H4 (cell line): ENCODE data around the gene APBA1. TPM values are rescaled to one million over a fixed set of nuclear protein-coding genes. Genes with fewer than 3 reads are reported as not detected.

ENCODE experiments used
- DNase-seq: peaks from one replicate; pipeline ENCODE4 v3.0.0-alpha.2; 2015; ENCODE audit warnings: low spot score
- total RNA-seq: library from RNA; depleted of rRNA; stranded (reverse); fragments of >200 nt; shearing (Covaris generic); gene quantifications from 2 replicates; pipeline ENCODE4 v1.2.3, GENCODE V29; 2014

APBA1 gene
- total RNA-seq, 1 experiment from 2014 or later: 0.41 TPM

DNA sequence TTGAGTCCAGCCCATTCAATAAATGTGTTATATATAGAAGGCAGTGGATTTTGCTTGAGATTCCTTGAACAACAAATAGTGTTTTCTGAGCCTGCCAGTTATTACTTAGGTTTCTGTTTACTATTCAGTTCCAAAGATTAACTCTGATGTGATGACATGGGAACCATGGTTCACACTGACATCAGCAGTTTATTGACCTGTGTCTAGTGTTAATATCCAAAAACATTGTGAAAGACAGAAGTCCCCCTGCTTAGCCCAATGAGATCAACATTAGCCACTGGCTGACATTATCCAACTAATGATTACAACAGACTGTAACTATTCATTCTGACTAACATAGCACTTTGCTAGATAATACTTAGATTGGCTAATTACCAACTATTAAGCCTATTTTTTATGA is 14.9 kb downstream of the APBA1 start:
- no peak for DNase-seq

DNA sequence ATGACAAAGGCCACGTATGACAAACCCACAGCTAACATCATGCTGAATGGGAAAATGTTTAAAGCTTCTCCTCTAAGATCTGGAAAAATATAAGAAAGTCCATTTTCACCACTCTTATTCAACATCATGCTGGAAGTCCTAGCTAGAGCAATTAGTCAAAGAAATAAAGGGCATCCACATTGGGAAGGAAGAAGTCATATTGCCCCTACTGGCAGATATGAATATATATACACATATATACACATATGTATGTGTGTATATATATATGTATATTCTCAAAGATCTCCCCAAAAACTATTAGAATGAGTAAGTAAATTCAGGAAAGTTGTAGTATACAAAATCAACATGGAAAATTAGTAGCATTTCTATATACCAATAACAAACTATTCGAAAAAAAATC is 17.1 kb downstream of the APBA1 start:
- no peak for DNase-seq

DNA sequence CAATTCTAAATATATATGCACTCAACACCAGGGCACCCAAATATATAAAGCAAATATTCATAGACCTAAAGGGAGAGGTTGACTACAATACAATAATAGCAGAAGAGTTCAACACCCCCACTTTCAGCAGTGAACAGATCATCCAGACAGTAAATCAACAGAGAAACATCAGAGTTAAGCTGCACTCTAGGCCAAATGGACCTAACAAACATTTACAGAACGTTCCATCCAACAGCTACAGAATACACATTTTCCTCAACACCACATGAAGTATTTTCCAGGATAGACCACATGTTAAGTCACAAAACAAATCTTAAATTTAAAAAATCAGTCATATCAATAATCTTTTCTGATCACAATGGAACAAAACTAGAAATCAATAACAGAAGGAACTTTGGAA is 18.9 kb downstream of the APBA1 start:
- DNase-seq: no peak

DNA sequence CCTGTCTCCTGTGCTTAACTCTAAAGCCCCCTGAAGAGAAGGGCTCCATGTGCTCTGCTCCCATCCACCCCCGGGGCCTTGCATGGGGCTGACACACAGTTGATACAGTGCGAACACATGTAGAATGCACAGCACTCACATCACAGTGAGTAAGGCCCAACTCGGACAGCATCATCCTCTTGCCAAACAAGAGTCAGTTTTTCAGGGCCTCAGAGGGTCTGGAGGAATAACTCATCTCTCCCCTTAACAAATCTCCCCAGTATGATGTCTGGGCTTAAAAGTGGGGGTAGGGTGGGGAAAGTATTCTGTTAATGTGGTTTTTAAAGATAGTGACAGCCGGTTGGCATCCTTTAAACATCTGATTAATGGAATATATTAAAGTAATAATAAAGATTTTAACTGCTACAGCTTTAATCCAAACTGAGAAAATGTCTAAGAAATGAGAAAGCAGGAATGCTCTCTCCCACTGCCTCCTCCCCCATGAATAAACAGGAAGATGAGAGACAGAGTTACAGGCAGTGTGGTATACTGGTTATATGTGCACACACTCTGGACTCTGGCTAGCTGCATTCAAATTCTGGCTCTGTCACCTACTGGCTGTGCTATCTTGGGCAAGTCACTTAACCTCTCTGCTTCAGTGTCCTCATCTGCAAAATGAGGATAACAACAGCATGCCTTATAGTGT is 22.5 kb downstream of the APBA1 start:
- no peak for DNase-seq

DNA sequence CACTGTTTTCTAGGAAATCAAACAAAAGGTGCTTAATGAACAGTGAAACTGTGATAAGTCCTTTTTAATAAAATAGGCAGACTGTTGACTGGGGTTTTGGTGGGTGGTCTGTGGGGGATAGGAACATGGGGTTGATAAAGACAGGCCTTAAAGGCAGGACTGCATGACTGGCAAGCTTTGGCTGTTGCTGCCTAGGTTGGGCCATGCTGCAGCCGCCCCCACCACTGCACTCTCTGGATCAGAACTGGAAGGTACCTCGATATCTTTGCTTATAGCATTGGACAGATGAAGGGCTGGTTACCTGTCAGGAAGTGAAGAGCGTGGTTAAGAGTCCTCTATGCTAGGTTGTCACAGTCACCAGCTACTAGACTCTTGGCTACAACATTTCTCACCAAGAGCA is 24.4 kb downstream of the APBA1 start:
- no peak for DNase-seq

DNA sequence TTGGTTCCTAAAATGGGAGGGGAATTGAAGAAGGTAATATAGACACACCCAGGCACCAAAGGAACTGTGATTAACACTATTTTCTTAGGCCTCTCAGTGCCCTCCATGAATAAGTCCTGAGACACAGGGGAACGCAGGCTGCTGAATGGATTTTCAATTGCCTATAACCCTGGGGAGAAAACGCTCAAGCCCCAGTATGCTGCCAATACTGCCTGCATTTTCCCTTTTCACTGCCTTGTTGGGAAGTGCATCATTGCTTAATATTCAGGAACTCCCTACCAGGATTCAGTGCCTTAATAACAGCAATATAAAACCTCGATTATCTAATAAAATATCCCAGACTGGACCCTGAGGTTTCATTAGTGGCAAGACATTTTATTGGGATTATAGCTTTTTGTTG is 25.4 kb downstream of the APBA1 start:
- no peak for DNase-seq

DNA sequence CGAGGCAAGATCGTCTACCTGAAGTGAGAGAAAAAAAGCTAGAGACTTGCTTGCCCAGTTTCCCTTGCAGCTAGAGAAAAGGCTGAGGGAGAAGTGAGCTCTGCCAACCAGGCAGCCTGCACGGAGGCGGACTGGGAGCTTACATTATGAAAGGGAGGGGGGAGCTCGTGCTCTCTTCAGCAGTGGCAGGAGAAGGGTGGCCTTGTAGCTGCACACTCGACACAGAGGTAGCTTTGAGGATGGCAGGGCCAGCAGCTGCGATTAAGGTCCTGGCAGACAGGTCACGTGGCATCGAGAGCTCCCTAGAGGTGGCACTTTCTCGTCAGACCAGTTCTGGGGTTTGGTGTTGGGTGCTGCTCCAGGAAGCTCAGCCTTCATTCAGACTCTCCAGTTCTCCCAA is 26.7 kb downstream of the APBA1 start:
- DNase-seq: no peak

DNA sequence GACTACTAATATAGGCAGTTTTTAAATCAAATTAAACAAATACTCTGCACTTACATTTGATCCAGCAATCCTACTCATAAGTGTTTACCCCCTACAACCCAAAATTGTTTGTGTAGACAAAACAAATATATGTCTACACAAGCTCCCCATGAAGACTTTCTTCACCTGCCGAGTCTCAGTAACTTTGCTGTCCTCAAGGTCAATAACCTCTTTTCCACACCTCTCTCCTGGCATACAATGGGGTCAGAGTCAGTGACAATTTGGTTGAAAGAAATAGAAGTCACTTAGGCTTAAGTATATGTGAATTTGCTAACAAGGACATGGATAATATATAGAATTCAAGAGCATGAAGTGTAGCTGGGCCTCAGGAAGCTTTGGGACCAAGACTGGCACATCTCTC is 29.1 kb downstream of the APBA1 start:
- DNase-seq: no peak

DNA sequence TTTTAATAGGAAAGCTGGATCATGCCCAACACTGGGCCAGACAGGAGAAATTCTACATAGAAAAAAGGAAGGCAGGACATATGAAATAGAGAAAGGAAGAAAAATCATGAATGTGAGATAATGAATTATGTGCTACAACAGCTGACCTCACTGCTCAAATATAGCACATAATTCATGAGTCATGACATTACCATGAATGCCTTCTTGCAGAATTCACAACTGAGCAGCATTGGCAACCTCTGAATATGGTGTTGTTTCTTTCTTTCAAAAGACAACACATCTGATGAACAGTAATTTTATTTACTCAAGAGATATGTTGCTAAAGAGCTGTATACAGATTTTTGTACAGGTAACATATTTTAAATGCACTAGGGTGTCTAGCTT is 34.4 kb downstream of the APBA1 start:
- DNase-seq: no peak

DNA sequence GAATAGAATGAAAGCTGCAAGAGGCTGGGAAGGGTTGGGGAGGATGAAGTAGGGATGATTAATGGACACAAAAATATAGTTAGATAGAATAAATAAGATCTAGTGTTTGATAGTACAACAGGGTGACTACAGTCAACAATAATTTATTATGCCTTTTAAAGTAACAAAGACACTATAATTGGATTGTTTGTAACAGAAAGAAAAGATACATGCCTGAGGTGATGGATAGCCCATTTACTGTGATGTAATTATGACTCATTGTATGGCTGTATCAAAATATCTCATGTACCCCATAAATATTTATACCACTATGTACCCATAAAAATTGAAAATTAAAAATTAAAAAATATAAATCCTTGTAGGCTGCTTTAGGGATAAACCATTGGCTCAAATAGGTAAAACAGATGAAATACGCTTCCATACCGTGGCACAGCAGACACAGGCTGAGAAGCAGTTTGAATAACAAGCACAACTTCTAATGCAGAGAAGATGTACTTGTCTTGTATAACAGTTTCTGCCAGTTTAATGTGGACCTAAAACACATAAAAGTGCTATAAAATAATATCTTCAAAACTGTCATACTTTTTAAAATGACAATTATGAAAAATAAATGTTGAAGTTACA is 34.9 kb downstream of the APBA1 start:
- DNase-seq: no peak

DNA sequence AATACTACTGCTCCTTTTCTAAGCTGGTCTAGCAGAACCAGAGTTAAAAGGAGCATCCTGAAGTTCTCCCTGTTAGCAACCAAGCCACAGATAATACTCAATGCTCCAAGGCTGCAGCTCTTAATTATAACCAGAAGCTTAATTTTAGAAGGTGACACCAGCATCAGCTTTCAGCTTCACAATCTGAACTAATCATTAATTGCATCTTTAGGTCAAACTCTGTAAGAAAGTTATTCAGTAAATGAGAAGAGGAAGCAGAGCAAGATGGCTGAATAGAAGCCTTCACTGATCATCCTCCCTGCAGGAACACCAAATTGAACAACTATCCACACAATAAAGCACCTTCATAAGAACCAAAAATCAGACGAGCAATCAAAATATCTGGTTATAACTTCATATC is 38.5 kb downstream of the APBA1 start:
- DNase-seq: no peak

DNA sequence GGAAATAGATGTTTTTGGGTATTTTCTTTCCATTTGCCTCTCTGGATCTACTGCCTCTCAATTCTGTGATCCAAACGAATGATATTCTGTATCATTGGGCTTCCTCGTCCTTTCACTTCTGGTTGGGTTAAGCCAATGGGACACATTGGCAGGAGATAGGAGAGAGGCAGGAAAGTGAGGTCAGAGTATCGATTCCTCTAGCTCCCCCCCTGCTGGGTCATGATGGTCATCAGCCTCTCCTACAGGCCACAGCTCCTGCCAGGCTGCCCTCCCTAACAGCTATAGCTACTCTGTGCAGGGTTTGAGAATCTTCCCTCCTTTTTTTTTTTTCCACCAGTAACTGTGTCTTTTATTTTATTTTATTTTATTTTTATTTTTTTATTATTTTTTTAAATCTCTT is 39.4 kb downstream of the APBA1 start:
- no peak for DNase-seq

DNA sequence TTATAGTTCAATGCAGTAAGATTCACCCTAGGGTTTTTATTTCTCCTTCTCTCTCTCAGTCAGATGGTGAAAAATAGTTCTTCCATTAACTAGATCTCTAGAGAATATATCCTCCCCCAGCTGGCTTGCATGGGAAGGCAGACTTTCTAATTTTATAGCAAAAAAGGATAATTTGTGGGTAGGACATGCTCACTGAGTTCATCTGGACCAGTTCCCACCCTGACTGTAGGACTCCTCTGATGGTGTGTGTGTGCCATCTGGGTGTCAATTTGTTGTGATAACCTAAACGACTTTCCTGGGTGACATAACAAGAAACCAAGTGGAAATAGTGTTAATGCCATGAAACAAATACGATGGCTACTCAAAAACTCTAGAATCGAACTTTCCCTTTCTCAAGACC is 44.9 kb downstream of the APBA1 start:
- DNase-seq: no peak

DNA sequence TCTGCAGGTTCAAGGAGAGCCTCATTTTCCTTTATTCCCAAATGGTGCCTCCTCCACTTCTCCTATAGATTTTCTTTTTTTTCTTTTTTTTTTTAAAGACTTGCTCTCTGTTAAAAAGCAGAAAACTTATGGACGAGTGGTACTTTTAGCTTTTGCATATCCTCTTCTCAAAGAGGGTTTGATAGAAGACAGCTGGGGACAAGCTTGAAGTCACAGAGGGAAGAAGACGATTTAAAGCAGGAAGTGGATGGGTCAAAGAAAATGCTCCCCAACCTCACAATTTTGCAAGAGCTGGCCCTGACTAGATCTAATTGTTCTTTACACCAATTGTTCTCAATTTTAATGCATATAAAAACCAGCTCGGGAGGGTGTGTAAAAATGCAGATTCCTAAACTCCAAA is 48.9 kb downstream of the APBA1 start:
- DNase-seq: no peak

DNA sequence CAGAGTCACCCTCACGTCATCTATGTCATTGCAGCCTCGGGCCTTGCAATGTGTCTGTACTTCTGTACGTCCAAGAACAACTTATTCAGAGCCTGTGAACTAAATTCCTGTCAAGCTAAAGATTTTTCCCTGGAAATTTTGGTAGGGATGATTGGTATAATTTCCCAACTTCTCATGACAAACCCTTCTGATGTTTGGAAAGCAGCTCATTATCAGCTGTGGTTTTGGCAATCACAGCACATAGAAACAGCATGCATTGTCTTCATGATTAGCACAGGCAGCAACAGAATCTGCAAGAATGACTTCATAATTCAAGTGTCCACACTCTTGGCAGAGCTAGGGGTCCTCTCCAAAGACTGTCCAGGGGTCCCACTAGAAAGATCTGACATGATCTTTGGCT is 49.5 kb downstream of the APBA1 start:
- no peak for DNase-seq

DNA sequence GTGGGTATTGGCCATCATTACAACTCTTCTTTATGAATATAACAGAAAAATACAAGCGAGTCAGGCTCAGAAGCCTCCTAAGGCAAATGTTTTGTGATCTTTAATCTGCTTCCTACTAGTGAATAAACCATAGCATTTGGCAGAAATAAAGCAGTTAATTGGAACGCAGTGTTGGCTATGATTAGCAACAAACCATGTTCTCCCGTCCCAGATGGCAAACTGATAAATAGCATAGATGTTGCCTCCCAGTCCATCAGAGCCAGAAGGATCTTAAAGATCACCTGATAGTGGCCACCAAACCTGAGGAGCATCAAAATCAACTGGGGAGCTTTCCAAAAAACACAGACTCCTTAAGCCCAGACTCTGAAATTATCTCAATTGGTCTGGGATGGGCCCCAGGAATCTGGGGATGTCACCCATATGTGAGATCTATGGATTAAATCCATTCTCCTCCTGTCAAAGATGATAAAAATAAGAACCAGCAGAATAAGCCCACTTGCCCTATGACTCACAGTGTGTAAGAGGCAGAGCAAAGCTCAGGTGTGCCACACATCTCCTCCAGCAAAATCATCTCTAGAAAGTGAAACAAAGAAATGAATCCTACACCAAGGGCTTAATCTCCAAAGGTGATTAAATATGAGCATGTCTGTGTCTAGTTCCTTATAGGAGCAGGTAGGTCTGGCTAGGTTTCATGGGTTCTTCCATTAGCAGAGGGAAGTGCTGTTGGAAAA is 50.3 kb downstream of the APBA1 start:
- no peak for DNase-seq

DNA sequence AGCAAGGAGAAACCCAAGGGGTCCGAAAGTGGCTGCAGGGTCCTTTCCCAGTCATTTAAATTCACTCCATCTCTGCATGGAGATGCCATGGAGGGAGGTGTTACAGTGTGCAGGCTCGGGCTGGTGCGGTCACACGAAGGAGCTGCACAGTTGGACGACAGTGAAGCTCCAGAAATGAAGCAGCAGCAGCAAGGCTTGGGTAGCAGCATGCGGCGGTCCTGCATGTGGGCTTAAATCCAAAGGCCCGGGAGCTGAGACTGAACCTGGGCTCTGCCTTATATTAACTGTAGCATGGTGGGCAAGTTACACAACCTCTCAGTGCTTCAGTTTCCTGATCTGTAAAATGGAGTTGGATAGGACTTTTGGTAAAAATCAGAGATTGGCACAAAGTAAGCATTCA is 51.4 kb downstream of the APBA1 start:
- no peak for DNase-seq

DNA sequence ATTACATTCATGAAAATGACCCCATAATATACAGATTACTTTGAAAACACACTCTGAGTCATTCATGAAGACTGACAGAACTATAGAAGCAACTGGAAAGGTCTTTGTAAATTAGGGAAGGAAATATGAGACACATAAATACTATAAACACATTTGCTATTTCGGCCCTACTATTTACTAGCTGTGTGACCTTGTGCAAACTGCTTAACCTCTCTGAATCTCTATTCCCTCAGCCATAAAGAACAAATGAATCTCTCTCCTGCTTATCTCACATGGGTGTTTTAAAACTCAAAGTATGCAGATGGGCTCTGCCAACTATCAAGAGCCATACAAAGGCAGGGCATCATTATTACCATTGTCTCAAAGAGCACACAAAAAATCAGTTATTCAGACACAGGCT is 52.9 kb downstream of the APBA1 start:
- no peak for DNase-seq

DNA sequence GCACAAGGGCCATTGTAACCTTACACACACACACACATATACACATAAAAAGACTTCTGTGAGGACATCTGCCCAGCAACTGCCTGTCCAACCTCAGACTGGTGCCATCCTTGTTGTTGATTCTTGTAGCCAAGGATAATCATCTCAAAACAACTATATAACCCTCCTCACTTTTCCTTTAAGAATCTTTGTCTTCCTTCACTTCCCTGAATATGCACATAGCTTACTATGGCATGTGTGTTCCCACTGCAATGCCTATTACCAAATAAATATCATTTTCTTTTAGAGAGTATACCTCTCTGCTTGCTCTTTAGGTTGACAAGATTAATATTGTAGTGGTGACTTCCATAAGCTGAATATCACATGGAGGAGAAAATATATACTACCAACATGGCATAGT is 55.2 kb downstream of the APBA1 start:
- DNase-seq: no peak

DNA sequence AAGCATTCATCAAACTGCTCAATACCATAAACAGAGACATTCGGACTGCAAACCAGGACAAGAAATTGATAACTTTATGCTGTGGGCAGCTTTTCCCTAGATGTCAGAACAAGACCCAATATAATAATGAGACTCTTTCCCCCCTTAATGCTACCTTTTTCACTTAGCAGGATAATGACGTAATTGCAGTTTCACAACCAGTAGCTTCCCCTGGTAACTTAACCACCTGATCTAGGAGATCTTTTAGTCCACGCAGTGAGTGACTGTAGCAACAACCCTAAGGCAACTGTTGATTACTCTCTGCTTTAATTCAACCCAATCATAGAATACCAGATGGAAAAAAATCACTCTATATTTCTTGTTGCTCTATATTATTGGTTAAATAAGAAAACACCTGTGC is 56.3 kb downstream of the APBA1 start:
- no peak for DNase-seq

DNA sequence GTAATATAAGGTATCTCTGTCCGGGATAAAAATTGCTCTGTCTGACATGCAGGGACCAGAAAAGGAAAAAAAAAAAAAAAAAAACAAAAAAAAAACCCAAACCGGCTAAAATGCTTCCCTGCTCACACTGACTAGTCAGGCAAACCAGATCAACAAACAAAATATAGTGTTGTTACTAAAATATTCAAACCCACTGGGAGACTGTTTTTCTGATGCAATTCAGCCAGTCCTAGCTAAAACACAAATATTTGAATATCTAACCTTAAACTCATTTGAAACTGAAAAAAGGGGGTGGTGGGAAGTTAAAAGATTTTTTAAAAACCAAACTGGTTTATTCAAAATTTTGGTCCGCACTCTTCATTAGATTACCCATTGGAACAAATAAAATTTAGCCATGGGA is 61.0 kb downstream of the APBA1 start:
- no peak for DNase-seq

DNA sequence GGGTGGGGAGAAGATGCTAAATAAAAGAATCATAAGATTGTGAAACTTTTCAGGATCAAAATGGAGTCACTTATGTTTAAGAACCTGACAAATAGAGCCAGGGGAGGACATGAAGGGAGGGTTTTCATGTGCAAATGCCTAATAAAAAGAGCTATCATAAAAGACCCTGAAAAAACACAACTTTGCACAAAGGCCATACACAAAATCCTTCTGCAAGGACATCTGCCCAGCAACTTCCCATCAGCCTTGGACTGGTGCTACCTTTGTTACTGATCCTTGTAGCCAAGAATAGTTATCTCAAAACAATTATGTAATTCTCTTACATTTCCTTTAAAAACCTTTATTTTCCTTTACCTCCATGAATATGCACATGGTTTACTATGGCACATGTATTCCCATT is 63.0 kb downstream of the APBA1 start:
- no peak for DNase-seq

DNA sequence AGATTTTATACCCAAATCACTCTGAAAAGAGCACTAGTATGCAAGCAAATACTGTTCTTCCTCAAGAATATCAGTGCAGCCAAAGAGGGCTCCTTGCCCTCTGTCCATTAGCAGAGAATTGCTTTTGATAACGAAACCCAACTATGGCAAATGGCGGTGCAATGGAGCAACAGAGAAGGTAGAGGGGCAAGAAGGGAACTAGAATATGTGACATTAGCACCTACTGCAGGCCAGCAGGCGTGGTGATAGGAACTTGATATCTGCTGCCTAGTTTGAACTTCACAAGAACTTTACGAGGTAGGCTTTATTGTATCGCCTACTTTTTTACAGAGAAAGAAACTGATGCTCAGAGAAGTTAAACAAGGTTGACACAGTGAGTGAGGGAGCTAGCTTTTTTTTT is 66.1 kb downstream of the APBA1 start:
- no peak for DNase-seq
